H54 (cell line): Measurements from ENCODE around the gene LIMCH1.
A peak's percentile ranks its signal among the peaks of the same experiment; 100 is the strongest.

Experiments used
- DNase-seq: peaks from one replicate; pipeline ENCODE4 v3.0.0; 2011; ENCODE audit warnings: low spot score, mixed read lengths; ENCODE audit not compliant: insufficient read length
- FAIRE-seq: peaks from 3 replicates; lab custom pipeline; 2011; peaks lifted over from hg19 to GRCh38; lab: Jason Lieb, UNC
- POLR2A ChIP-seq: IDR thresholded peaks from 2 replicates; pipeline ENCODE4 v1.6.1; 2011; ENCODE audit warnings: low read depth, mild to moderate bottlenecking, low read length

LIMCH1 gene

GRCh38 chr4:41594432-41594831 lies 56.5 kb downstream of the LIMCH1 start:
- TF ChIP-seq POLR2A: no peak
- no peak for DNase-seq
- no peak for FAIRE-seq

- no peak for FAIRE-seq
- no peak for DNase-seq
- TF ChIP-seq POLR2A: no peak
Observed at GRCh38 chr4:41597494-41597893, 59.5 kb downstream of the LIMCH1 start.

GRCh38 chr4:41598580-41598979 lies 60.6 kb downstream of the LIMCH1 start:
- no peak for FAIRE-seq
- no peak for DNase-seq
- TF ChIP-seq POLR2A: no peak

GRCh38 chr4:41599192-41599786 lies 61.3 kb downstream of the LIMCH1 start:
- FAIRE-seq (no peak), DNase-seq (no peak)
- no peak for TF ChIP-seq POLR2A

GRCh38 chr4:41600243-41600912 lies 62.4 kb downstream of the LIMCH1 start:
- peak; percentile 10 for DNase-seq
- no peak for TF ChIP-seq POLR2A
- peak; percentile 53 for FAIRE-seq

- no peak for TF ChIP-seq POLR2A
- DNase-seq (no peak), FAIRE-seq (no peak)
Observed at GRCh38 chr4:41601025-41601424, 63.1 kb downstream of the LIMCH1 start.

GRCh38 chr4:41602113-41602512 lies 64.2 kb downstream of the LIMCH1 start:
- no peak for FAIRE-seq

GRCh38 chr4:41602886-41603498 lies 65.0 kb downstream of the LIMCH1 start:
- no peak for TF ChIP-seq POLR2A
- no peak for FAIRE-seq
- no peak for DNase-seq

More at GRCh38 chr4:41602113-41602512, 64.2 kb downstream of the LIMCH1 start:
- DNase-seq: no peak
- TF ChIP-seq POLR2A: no peak

GRCh38 chr4:41609851-41610250 lies 71.9 kb downstream of the LIMCH1 start:
- DNase-seq (no peak), FAIRE-seq (no peak)
- TF ChIP-seq POLR2A: no peak

GRCh38 chr4:41610474-41610873 lies 72.5 kb downstream of the LIMCH1 start:
- FAIRE-seq (no peak), DNase-seq (no peak)
- TF ChIP-seq POLR2A: no peak

- DNase-seq: no peak
Observed at GRCh38 chr4:41611124-41611838, 73.3 kb downstream of the LIMCH1 start.

GRCh38 chr4:41611881-41612871 lies 74.2 kb downstream of the LIMCH1 start:
- DNase-seq: peak; percentile 17
- peak; percentile 45 for FAIRE-seq
- no peak for TF ChIP-seq POLR2A

More at GRCh38 chr4:41611124-41611838, 73.3 kb downstream of the LIMCH1 start:
- peak; percentile 6 for FAIRE-seq
- no peak for TF ChIP-seq POLR2A

- TF ChIP-seq POLR2A: no peak
- DNase-seq (no peak), FAIRE-seq (no peak)
Observed at GRCh38 chr4:41613386-41613785, 75.4 kb downstream of the LIMCH1 start.
